ENCODE results near the gene RET.

RET gene

DNA sequence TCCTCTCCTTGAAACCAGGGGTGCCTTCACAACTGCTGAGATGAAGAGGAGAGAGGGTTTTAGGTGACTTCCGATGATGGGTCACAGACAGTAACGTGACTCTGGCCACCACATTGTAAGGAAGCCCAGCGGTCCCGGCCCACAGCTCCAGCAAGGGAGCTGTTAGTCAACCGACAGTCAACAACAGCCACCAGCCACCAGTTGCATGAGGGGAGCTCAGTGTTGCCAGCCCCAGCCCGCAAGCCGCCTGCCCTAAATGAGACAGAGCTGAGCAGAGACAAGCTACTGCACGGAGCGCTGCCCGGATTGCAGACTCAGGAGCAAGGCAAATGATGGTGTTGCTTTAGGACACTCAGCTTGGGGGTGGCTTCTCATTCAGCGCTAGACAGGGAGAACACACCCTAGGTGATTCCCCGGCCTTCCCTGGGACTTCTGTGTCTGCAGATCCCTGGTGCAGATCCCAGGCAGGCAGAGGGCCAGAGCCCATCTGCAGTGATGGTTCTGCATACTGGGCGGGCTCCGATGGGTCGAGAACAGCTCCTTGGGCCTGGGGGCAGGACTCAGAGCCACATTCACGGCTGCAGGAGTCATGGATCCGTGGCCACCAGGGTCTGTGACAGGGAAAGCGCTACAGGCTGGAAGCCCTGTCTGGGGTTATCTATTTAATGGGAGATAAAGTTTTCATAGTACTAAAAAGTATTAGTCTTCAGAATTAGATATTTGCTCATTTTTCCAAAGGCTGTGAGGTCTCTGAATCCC is 14.3 kb upstream of the RET start:
- no peaks in the 10 kb centered on the region for H3K27me3 ChIP-seq (ENCODE audit: low read depth, low read length)
- H3K4me2 ChIP-seq (ENCODE audit: low read length) = no peak overlapping the region
- no peaks in the 10 kb centered on the region for H3K4me1 ChIP-seq (ENCODE audit: low read length)
- no peaks in the 10 kb centered on the region for H3K36me3 ChIP-seq (replicated peaks; ENCODE audit: low read depth, low read length)
- H3K79me2 ChIP-seq (ENCODE audit: low read length) = no peaks in the 10 kb centered on the region
- no peak overlapping the region for H2AFZ ChIP-seq (ENCODE audit: low read depth, low read length)
- H3K9ac ChIP-seq (ENCODE audit: low read length) = no peak overlapping the region
- H3K9me3 ChIP-seq (ENCODE audit: insufficient read depth, low read length) = no peaks in the 10 kb centered on the region
- no peak overlapping the region for H3K27ac ChIP-seq (ENCODE audit: low read length)
- no peak overlapping the region for H3K4me3 ChIP-seq (ENCODE audit: low read length)
- H4K20me1 ChIP-seq (ENCODE audit: insufficient read depth, low read length) = no peaks in the 10 kb centered on the region
- TF ChIP-seq, protein P1, sequence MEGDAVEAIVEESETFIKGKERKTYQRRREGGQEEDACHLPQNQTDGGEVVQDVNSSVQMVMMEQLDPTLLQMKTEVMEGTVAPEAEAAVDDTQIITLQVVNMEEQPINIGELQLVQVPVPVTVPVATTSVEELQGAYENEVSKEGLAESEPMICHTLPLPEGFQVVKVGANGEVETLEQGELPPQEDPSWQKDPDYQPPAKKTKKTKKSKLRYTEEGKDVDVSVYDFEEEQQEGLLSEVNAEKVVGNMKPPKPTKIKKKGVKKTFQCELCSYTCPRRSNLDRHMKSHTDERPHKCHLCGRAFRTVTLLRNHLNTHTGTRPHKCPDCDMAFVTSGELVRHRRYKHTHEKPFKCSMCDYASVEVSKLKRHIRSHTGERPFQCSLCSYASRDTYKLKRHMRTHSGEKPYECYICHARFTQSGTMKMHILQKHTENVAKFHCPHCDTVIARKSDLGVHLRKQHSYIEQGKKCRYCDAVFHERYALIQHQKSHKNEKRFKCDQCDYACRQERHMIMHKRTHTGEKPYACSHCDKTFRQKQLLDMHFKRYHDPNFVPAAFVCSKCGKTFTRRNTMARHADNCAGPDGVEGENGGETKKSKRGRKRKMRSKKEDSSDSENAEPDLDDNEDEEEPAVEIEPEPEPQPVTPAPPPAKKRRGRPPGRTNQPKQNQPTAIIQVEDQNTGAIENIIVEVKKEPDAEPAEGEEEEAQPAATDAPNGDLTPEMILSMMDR (IDR thresholded peaks at IDR 0.05; ENCODE audit: low read depth, low read length) = no peak
- no peak for TF ChIP-seq EZH2phosphoT487 (IDR thresholded peaks at IDR 0.05; ENCODE audit: low read depth)

DNA sequence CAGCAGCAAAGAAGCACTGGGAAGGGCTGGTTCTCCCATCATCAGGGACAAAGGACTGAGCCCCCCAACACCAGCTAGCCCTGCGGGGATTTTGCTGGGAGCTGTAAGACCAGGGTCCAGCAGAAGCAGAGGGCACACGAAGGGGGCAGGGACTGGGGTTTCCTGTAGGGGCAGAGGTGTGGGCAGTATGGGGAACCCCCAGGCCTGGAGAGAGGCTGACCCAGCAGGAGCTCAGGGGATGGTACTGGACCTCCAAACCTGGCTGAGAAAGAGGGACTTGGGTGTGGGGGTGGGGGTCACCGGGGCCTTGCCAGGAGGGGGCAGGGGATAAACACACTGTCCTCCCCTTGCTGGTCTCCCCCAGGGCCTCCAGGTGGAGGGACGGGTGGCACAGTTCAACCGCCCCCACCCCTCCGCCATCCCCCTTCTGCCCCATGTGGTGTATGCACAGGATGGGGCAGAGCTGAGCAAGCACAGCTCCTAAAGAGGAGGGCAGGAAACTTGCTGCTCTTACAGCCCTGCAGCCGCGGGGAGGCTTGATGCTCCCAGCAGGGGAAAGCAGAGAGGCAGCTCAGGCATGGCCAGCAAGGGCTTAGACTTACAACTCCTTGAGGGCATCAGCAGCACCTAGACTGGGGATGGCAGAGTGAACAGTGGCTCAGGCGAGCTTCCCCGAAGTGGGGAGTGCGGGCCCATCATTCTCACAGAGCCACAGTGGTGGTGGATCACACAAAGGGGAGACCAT is 12.4 kb upstream of the RET start:
- Histone ChIP-seq H3K9me3 (ENCODE audit: insufficient read depth, low read length) (no peaks in the 10 kb centered on the region), H3K27me3 (ENCODE audit: low read depth, low read length) (no peaks in the 10 kb centered on the region), H3K4me1 (ENCODE audit: low read length) (no peaks in the 10 kb centered on the region), H3K4me2 (ENCODE audit: low read length) (no peak overlapping the region), H2AFZ (ENCODE audit: low read depth, low read length) (no peak overlapping the region), H3K4me3 (ENCODE audit: low read length) (no peak overlapping the region), H3K79me2 (ENCODE audit: low read length) (no peaks in the 10 kb centered on the region), H4K20me1 (ENCODE audit: insufficient read depth, low read length) (no peaks in the 10 kb centered on the region), H3K9ac (ENCODE audit: low read length) (no peak overlapping the region), H3K36me3 (replicated peaks; ENCODE audit: low read depth, low read length) (no peaks in the 10 kb centered on the region), H3K27ac (ENCODE audit: low read length) (no peak overlapping the region)
- TF ChIP-seq, protein P1 (IDR thresholded peaks at IDR 0.05; ENCODE audit: low read depth, low read length) = no peak
- no peak for TF ChIP-seq EZH2phosphoT487 (IDR thresholded peaks at IDR 0.05; ENCODE audit: low read depth)

DNA sequence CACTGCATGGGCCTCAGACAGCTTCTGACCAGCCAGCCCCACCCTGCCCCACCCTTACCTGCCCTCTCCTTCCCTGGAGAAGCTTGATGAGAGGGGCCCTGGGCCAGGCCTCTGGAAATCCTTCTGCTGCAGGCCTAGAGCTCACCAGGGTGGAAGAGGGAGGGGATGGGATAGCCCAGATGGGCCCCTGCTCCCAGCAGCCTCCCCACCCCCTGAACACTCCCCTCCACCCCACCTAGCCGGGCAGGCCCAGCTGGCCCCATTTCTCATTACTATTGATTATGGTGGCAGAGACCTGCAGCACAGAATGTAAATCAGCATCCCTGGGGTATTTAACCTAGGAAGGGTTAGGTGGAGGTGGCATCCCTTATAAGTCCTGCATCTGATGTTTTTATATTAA is 11.6 kb upstream of the RET start:
- TF ChIP-seq, protein P1 (IDR thresholded peaks at IDR 0.05; ENCODE audit: low read depth, low read length) = no peak
- no peak for TF ChIP-seq EZH2phosphoT487 (IDR thresholded peaks at IDR 0.05; ENCODE audit: low read depth)
- no peaks in the 10 kb centered on the region for H3K79me2 ChIP-seq (ENCODE audit: low read length)
- no peaks in the 10 kb centered on the region for H3K36me3 ChIP-seq (replicated peaks; ENCODE audit: low read depth, low read length)
- H3K9ac ChIP-seq (ENCODE audit: low read length) = no peak overlapping the region
- H3K4me3 ChIP-seq (ENCODE audit: low read length) = no peak overlapping the region
- H4K20me1 ChIP-seq (ENCODE audit: insufficient read depth, low read length) = no peaks in the 10 kb centered on the region
- no peaks in the 10 kb centered on the region for H3K9me3 ChIP-seq (ENCODE audit: insufficient read depth, low read length)
- no peak overlapping the region for H3K27ac ChIP-seq (ENCODE audit: low read length)
- no peaks in the 10 kb centered on the region for H3K4me1 ChIP-seq (ENCODE audit: low read length)
- no peaks in the 10 kb centered on the region for H3K27me3 ChIP-seq (ENCODE audit: low read depth, low read length)
- H2AFZ ChIP-seq (ENCODE audit: low read depth, low read length) = no peak overlapping the region
- no peak overlapping the region for H3K4me2 ChIP-seq (ENCODE audit: low read length)

DNA sequence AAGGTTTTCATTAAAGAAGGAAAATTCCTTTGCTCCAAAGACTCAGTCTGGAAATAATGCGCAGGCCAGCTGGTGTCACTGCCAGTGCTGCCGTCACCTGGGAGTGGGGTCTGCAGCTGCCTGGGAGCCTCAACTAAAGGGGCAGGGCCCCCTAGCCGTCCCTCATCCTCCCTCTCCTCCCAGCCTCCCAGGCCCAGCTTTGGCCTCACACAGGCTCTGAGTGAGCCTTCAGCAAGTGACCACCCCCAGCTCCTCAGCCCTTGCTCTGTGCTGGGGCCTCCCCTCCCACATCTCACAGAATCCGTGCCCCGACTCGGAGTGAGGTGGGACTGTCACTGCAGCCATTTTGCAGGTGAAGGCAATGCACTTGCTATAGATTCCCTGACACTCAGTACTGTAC is 11.1 kb upstream of the RET start:
- Histone ChIP-seq H3K4me2 (ENCODE audit: low read length) (no peak overlapping the region), H3K79me2 (ENCODE audit: low read length) (no peaks in the 10 kb centered on the region), H3K36me3 (replicated peaks; ENCODE audit: low read depth, low read length) (no peaks in the 10 kb centered on the region), H3K9ac (ENCODE audit: low read length) (no peak overlapping the region), H3K9me3 (ENCODE audit: insufficient read depth, low read length) (no peaks in the 10 kb centered on the region), H3K4me1 (ENCODE audit: low read length) (no peaks in the 10 kb centered on the region), H3K4me3 (ENCODE audit: low read length) (no peak overlapping the region), H3K27ac (ENCODE audit: low read length) (no peak overlapping the region), H2AFZ (ENCODE audit: low read depth, low read length) (no peak overlapping the region), H3K27me3 (ENCODE audit: low read depth, low read length) (no peaks in the 10 kb centered on the region), H4K20me1 (ENCODE audit: insufficient read depth, low read length) (no peaks in the 10 kb centered on the region)
- TF ChIP-seq, protein P1 (IDR thresholded peaks at IDR 0.05; ENCODE audit: low read depth, low read length) = no peak
- no peak for TF ChIP-seq EZH2phosphoT487 (IDR thresholded peaks at IDR 0.05; ENCODE audit: low read depth)

Measured in OCI-LY3 (cell line).